Measurements from ENCODE around the gene SV2B. TPM values are rescaled to one million over a fixed set of nuclear protein-coding genes. Genes with fewer than 3 reads are reported as not detected.

Gene SV2B, protein sequence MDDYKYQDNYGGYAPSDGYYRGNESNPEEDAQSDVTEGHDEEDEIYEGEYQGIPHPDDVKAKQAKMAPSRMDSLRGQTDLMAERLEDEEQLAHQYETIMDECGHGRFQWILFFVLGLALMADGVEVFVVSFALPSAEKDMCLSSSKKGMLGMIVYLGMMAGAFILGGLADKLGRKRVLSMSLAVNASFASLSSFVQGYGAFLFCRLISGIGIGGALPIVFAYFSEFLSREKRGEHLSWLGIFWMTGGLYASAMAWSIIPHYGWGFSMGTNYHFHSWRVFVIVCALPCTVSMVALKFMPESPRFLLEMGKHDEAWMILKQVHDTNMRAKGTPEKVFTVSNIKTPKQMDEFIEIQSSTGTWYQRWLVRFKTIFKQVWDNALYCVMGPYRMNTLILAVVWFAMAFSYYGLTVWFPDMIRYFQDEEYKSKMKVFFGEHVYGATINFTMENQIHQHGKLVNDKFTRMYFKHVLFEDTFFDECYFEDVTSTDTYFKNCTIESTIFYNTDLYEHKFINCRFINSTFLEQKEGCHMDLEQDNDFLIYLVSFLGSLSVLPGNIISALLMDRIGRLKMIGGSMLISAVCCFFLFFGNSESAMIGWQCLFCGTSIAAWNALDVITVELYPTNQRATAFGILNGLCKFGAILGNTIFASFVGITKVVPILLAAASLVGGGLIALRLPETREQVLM
- total RNA-seq (1 to 10 TPM; 1.6 to 1.7 TPM), polyA plus RNA-seq (ENCODE audit: insufficient read depth, low read depth, low replicate concordance) (1.7 TPM)
- long read RNA-seq, donor 1: 0 reads
- long read RNA-seq, donor 2: 0 reads

- no peaks in the 10 kb centered on the region for H3K4me1 ChIP-seq
- intact Hi-C loops (cut with DNase I; ENCODE audit: low total_unique reads): no loop called here
- H3K9me3 ChIP-seq: no peaks in the 10 kb centered on the region
- no peaks in the 10 kb centered on the region for H3K27me3 ChIP-seq
- TF ChIP-seq POLR2A (IDR thresholded peaks at IDR 0.05): no peak
- TF ChIP-seq, protein P1, sequence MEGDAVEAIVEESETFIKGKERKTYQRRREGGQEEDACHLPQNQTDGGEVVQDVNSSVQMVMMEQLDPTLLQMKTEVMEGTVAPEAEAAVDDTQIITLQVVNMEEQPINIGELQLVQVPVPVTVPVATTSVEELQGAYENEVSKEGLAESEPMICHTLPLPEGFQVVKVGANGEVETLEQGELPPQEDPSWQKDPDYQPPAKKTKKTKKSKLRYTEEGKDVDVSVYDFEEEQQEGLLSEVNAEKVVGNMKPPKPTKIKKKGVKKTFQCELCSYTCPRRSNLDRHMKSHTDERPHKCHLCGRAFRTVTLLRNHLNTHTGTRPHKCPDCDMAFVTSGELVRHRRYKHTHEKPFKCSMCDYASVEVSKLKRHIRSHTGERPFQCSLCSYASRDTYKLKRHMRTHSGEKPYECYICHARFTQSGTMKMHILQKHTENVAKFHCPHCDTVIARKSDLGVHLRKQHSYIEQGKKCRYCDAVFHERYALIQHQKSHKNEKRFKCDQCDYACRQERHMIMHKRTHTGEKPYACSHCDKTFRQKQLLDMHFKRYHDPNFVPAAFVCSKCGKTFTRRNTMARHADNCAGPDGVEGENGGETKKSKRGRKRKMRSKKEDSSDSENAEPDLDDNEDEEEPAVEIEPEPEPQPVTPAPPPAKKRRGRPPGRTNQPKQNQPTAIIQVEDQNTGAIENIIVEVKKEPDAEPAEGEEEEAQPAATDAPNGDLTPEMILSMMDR (IDR thresholded peaks at IDR 0.05): no peak
- 0% methylated on average over 18 to 64 of the region's 64 CpGs for WGBS, 2 donors
- no peak for DNase-seq
- H3K4me3 ChIP-seq: peak within 1 kb of the TSS; percentile 24 to 38
- H3K36me3 ChIP-seq (ENCODE audit: low read depth, missing control alignments): no peaks in the 10 kb centered on the region
- H3K27ac ChIP-seq: no peak within 1 kb of the TSS
Measured at GRCh38 chr15:91099995-91100813, at the start of gene SV2B. Gene SV2B, plus strand, starts transcription at chr15:91100257. Its CDS starts 126,007 bp downstream, at chr15:91226264.

- H3K4me3 ChIP-seq: no peak overlapping the region
- TF ChIP-seq POLR2A (IDR thresholded peaks at IDR 0.05): no peak
- TF ChIP-seq, protein P1 (IDR thresholded peaks at IDR 0.05): no peak
- H3K4me1 ChIP-seq: no peaks in the 10 kb centered on the region
- 66 to 74% methylated on average over 8 of the region's 8 CpGs for WGBS, 2 donors
- no peak for DNase-seq
- intact Hi-C loops (cut with DNase I; ENCODE audit: low total_unique reads): no loop called here
- H3K36me3 ChIP-seq (ENCODE audit: low read depth, missing control alignments): no peaks in the 10 kb centered on the region
- no peaks in the 10 kb centered on the region for H3K9me3 ChIP-seq
- no peaks in the 10 kb centered on the region for H3K27me3 ChIP-seq
- no peak overlapping the region for H3K27ac ChIP-seq
Measured at GRCh38 chr15:91051248-91051647, 48.8 kb upstream of the SV2B start.

- intact Hi-C loops (cut with DNase I; ENCODE audit: low total_unique reads): no loop called here
- 41 to 56% methylated on average over 2 of the region's 2 CpGs for whole genome bisulfite sequencing, 2 donors
- H3K27me3 ChIP-seq: no peaks in the 10 kb centered on the region
- no peak for DNase-seq
- H3K4me1 ChIP-seq: no peaks in the 10 kb centered on the region
- TF ChIP-seq, protein P1 (IDR thresholded peaks at IDR 0.05): no peak
- no peak for TF ChIP-seq POLR2A (IDR thresholded peaks at IDR 0.05)
- no peaks in the 10 kb centered on the region for H3K9me3 ChIP-seq
- H3K4me3 ChIP-seq: no peak overlapping the region
- no peak overlapping the region for H3K27ac ChIP-seq
- no peaks in the 10 kb centered on the region for H3K36me3 ChIP-seq (ENCODE audit: low read depth, missing control alignments)
Measured at GRCh38 chr15:91054816-91055215, 45.2 kb upstream of the SV2B start.

GRCh38 chr15:91055548-91056331, 44.3 kb upstream of the SV2B start:
- 26 to 38% methylated on average over 11 of the region's 11 CpGs for WGBS, 2 donors
- intact Hi-C loops (cut with DNase I; ENCODE audit: low total_unique reads): no loop called here
- no peak overlapping the region for H3K4me3 ChIP-seq

More at GRCh38 chr15:91055548-91056331, 44.3 kb upstream of the SV2B start:
- H3K27me3 ChIP-seq: no peaks in the 10 kb centered on the region
- peak; percentile 71 for DNase-seq
- TF ChIP-seq POLR2A (IDR thresholded peaks at IDR 0.05): no peak
- TF ChIP-seq, protein P1 (IDR thresholded peaks at IDR 0.05): peak; percentile 47 to 65 (median 56)
- H3K9me3 ChIP-seq: no peaks in the 10 kb centered on the region
- H3K27ac ChIP-seq: no peak overlapping the region
- H3K4me1 ChIP-seq: no peaks in the 10 kb centered on the region
- no peaks in the 10 kb centered on the region for H3K36me3 ChIP-seq (ENCODE audit: low read depth, missing control alignments)

Data from testis (tissue), 5 donors.